Measurements from ENCODE around the gene HOXA7.

The HOXA7 gene

DNA sequence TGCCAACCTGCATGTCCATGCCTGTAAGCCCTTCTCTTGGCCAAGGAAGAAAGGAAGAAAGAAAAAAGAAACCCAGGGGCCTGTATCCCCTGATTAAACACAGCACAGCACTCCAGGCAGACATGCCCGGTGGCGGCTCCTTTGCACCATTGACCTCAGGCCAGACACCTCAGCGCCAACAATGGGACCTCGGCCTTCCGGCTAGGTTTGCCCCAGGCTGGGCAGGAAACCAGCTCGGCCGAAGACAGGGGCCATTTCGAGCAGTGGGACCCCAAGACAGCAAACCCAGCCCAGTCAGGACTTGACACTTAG is 14.8 kb upstream of the HOXA7 start:
- Histone ChIP-seq H3K4me1 (peaks cover 0 to 16% (median 0%) of the 10 kb centered on the region in 10 experiments; a peak in 5 of 20 replicates), H3K9ac (no peak overlapping the region), H4K20me1 (peaks cover 0 to 98% (median 87%) of the 10 kb centered on the region in 11 experiments; a peak in 19 of 22 replicates), H3K4me2 (peak overlapping the region in 1 of 11 experiments; percentile 22; a peak in 1 of 22 replicates), H3K27ac (no peak overlapping the region), H3K36me3 (no peaks in the 10 kb centered on the region), H3K4me3 (no peak overlapping the region), H3K9me3 (replicated peaks in 1 of 11) (peaks cover 25 to 45% (median 32%) of the 10 kb centered on the region in 11 experiments), H3K27me3 (peaks cover 100% of the 10 kb centered on the region in 11 experiments)
- no peak for TF ChIP-seq Cebpa-rat (IDR thresholded peaks at IDR 0.05)

DNA sequence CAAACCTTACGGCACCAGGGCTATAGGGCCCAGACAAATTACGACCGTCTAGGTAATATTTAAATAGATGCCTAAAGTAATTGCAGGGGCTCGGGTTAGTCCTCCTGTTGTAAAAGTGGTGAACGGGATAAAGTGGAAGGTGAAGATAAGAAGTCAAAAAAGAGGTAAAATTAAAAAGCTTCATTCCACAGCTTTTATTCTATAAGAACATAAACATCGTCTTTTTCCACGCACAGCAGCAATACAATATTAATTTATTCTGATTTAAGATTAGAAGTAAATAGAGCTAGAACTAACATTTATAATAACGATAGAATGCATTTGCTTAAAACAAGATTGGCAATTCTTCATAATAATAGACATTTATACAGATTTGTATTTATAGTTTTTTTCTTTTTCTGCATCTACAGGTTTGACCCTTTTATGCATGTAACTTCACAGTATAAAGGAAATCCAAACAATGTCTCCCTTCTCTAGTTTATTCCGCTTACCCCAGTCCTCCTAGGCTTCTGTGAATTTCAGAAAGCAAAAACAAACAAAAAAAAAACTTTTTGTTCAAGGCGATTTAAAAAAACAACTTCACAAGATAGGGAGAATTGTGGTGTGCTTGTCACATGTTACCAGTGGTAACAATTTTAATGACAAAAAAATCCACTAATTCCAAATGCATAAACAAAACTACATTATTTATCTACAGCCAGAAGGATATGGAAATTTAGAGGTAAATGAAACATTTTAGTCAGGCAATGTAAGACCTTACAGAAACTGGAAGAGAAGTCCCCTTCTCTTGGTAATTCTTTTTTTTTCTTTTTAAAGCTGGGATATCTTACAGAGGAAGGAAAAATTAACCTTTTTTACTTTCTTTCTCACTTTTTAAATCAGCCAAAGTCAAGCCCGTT is 14.2 kb upstream of the HOXA7 start:
- H4K20me1 ChIP-seq, result peaks cover 0 to 98% (median 92%) of the 10 kb centered on the region in 11 experiments; a peak in 19 of 22 replicates
- peaks cover 31 to 51% (median 38%) of the 10 kb centered on the region in 11 experiments for H3K9me3 ChIP-seq (replicated peaks in 1 of 11)
- no peaks in the 10 kb centered on the region for H3K36me3 ChIP-seq
- H3K4me1 ChIP-seq, result peaks cover 0 to 16% (median 0%) of the 10 kb centered on the region in 10 experiments; a peak in 5 of 20 replicates
- no peak overlapping the region for H3K9ac ChIP-seq
- H3K27me3 ChIP-seq, result peaks cover 100% of the 10 kb centered on the region in 11 experiments
- H3K27ac ChIP-seq, result no peak overlapping the region
- H3K4me2 ChIP-seq, result no peak overlapping the region
- no peak overlapping the region for H3K4me3 ChIP-seq
- TF ChIP-seq Cebpa-rat (IDR thresholded peaks at IDR 0.05), result no peak

DNA sequence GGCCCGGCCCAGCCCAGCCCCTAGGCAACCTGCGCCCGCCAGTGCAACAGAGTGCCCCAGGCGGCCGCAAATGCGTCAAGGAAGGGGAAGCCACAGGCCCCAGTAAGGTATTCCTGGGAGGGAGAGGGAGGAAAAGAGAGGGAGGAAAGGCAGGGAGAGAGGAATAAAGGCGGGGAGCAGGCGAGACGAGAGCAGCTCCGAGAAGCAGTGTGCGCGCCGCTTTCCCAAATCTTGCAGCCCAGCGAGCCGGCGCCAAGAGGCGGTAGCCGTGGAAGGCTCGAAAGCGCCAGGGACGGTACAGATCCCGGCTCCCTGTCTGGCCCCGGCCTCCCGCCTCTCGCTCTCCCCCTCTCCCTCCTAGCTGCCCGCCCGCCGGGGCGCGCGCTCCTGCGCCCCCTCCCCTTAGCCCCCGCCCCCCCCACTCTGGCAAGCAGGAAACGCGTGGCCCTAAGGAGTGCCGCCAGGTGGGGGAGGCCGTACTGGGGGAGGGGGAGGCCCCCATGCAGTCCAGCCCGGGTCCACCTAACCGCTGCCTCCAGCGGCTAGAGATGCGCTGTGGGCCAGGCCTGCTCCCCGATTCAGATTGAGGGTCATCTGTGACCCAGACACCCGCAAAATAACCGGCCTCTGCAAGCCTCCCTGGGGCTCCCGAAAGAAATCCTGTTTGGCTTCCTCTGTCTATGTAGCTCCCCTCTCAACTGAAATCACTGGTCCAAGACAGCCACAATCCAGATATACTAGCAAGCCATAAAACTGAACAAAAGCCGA is 13.4 kb upstream of the HOXA7 start:
- H3K4me2 ChIP-seq, result peak overlapping the region in 2 of 11 experiments; percentile 43 to 65; a peak in 4 of 22 replicates
- no peak overlapping the region for H3K27ac ChIP-seq

DNA sequence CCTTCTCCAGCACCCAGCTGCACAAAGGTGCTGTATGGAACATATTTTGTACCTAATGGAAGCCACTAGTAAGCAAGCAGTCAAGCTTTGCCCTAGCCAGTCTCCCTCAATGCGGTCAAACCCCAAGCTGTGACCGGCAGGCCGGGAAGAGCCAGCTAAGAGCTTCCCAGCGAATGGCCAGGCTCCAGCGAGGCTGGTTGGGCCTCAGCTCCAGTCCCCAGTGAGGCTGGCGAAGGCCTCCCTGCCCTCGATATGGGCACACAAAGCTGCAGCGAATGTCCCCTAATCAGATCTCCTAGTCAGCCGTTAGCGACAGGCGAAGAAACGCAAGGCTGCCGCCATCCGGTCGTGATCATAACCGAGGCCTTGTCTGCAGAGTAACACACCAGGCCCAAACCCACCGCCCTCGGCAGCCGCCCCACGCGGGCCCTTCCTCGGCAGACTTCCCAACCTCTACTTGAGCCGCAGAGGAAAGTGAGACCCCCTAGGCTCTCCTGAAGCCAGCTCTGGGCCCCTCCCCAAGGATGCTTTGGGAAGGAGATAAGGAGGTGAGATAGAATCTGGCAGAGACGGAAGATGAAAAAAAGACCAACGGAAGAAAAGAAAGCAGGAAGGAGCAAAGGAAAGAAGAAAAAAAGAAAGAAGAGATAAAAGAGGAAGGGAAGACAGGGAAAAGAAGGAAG is 11.9 kb upstream of the HOXA7 start:
- no peak overlapping the region for H3K27ac ChIP-seq
- no peak for TF ChIP-seq Cebpa-rat (IDR thresholded peaks at IDR 0.05)
- H3K4me3 ChIP-seq, result no peak overlapping the region
- no peak overlapping the region for H3K4me2 ChIP-seq
- H3K9me3 ChIP-seq (replicated peaks in 1 of 11), result peaks cover 27 to 46% (median 33%) of the 10 kb centered on the region in 11 experiments
- peaks cover 0 to 99% (median 96%) of the 10 kb centered on the region in 11 experiments; a peak in 19 of 22 replicates for H4K20me1 ChIP-seq
- H3K36me3 ChIP-seq, result no peaks in the 10 kb centered on the region
- H3K9ac ChIP-seq, result no peak overlapping the region
- H3K27me3 ChIP-seq, result peaks cover 100% of the 10 kb centered on the region in 11 experiments
- peaks cover 0 to 16% (median 0%) of the 10 kb centered on the region in 10 experiments; a peak in 5 of 20 replicates for H3K4me1 ChIP-seq

More for the DNA sequence above, 13.4 kb upstream of the HOXA7 start:
- Histone ChIP-seq H3K4me3 (no peak overlapping the region), H3K4me1 (peaks cover 0 to 16% (median 0%) of the 10 kb centered on the region in 10 experiments; a peak in 5 of 20 replicates), H3K27me3 (peaks cover 100% of the 10 kb centered on the region in 11 experiments), H3K36me3 (no peaks in the 10 kb centered on the region), H3K9me3 (replicated peaks in 1 of 11) (peaks cover 39 to 58% (median 46%) of the 10 kb centered on the region in 11 experiments), H4K20me1 (peaks cover 0 to 99% (median 92%) of the 10 kb centered on the region in 11 experiments; a peak in 19 of 22 replicates), H3K9ac (no peak overlapping the region)
- no peak for TF ChIP-seq Cebpa-rat (IDR thresholded peaks at IDR 0.05)

DNA sequence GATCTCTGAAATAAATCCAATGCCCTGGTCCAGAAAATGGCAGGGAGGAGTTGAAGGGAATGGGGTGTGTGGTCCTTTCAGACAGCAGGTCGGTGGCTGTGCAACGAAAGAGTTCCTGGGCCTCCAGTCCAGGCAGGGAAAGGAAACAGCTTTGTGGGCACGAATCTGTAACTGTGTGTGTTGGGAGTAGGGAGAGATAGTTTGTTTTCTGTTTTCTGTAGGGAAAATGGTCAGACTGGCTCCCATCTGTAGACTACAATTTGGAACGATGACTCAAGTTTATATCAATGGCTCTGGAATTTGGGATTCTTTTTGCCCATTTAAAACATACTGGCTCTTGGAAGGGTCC is 11.4 kb upstream of the HOXA7 start:
- H3K4me2 ChIP-seq, result no peak overlapping the region
- H3K4me3 ChIP-seq, result no peak overlapping the region
- TF ChIP-seq Cebpa-rat (IDR thresholded peaks at IDR 0.05), result no peak
- peaks cover 0 to 16% (median 0%) of the 10 kb centered on the region in 10 experiments; a peak in 3 of 20 replicates for H3K4me1 ChIP-seq
- H3K36me3 ChIP-seq, result no peaks in the 10 kb centered on the region
- H3K27me3 ChIP-seq, result peaks cover 100% of the 10 kb centered on the region in 11 experiments
- H3K9me3 ChIP-seq (replicated peaks in 1 of 11), result peaks cover 22 to 41% (median 28%) of the 10 kb centered on the region in 11 experiments
- peaks cover 0 to 99% (median 94%) of the 10 kb centered on the region in 11 experiments; a peak in 19 of 22 replicates for H4K20me1 ChIP-seq
- no peak overlapping the region for H3K9ac ChIP-seq
- no peak overlapping the region for H3K27ac ChIP-seq

DNA sequence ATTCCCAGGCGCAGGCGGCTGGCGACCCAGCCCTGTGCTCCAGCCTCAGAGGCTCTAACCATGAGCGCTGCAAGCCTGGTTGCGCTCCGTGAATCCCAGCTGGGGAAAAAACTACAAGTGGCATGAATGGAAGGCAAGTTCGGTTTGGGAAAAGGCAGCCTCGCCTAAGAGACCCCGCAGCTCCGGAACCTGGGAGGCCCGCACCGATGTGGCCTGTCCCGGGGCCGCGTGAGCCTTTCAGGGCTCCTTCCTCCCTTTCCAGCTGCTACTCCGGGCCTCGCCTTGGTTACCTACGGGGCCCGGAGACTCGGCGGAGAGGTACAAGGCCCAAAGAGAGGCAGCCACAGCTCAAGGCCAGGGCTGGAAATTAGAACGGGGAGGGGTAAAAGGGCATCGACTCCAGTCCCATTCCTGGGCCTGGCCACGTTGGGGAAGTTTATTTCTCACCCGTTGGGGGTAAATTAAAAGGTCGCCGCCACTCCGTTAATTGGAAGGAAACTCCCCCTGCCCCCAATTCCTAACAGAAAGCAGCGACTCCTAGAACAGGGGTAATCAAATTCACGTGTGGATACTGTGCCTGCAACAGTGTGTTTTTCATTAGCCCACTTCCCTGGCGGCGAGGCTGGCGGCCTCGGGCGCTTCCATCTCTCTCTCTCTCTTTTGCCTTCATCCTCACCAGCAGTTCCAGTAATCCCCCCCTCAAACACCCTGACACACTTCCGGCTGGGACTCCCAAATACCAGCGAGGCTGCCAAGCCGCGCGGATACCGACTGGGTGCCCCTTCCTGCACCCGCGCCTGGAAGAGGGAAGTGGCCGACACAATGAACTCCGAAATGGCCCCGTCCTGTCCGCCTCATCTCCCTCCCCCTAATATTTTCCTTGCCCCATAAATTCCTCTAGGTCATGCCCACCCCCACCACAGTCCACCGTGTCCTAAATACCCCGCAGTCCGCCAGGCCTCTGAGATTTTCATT is 10.3 kb upstream of the HOXA7 start:
- peaks cover 0 to 15% (median under 1%) of the 10 kb centered on the region in 10 experiments; a peak in 5 of 20 replicates for H3K4me1 ChIP-seq
- no peak overlapping the region for H3K9ac ChIP-seq
- no peak for TF ChIP-seq Cebpa-rat (IDR thresholded peaks at IDR 0.05)
- peak overlapping the region in 2 of 11 experiments; percentile 47 to 51; a peak in 4 of 22 replicates for H3K4me2 ChIP-seq
- no peaks in the 10 kb centered on the region for H3K36me3 ChIP-seq
- H3K9me3 ChIP-seq (replicated peaks in 1 of 11), result peaks cover 16 to 31% (median 20%) of the 10 kb centered on the region in 11 experiments
- no peak overlapping the region for H3K27ac ChIP-seq
- H4K20me1 ChIP-seq, result peaks cover 0 to 96% (median 88%) of the 10 kb centered on the region in 11 experiments; a peak in 19 of 22 replicates
- H3K4me3 ChIP-seq, result peak overlapping the region in 2 of 10 experiments; percentile 10 to 24; a peak in 3 of 20 replicates
- peaks cover 100% of the 10 kb centered on the region in 11 experiments for H3K27me3 ChIP-seq

DNA sequence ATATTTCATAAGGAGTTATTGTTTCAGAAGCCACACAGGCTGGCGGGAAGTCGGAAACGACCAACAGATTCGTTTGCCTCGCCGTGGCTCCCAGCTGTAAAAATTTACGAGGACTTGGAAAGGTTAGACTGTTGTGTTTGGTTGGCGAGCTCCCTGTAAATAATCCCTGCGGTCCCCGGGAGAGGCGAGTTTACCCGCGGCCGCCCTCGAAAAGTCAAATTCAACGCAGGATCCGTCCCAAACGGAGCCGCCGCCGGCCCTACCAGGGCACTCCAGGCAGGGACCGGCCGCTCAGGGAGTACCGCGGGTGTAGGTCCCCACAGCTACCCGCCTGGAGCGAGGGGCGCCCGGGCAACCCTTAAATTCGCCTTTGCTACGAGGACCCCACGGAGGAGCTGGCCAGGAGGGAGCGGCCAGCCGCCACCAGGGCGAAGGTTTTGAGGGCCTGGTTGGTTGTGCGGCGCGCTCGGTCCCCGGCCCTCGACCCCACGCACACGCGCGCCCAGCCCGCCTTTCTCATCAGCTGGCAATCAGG is 9.6 kb upstream of the HOXA7 start:
- peaks cover 0 to 11% (median 2%) of the 10 kb centered on the region in 10 experiments; a peak in 8 of 20 replicates for H3K4me1 ChIP-seq
- H3K27ac ChIP-seq, result no peak overlapping the region
- H3K9me3 ChIP-seq (replicated peaks in 1 of 11), result peaks cover 16 to 31% (median 20%) of the 10 kb centered on the region in 11 experiments
- peaks cover 95 to 100% (median 100%) of the 10 kb centered on the region in 11 experiments for H3K27me3 ChIP-seq
- no peaks in the 10 kb centered on the region for H3K36me3 ChIP-seq
- no peak overlapping the region for H3K9ac ChIP-seq
- TF ChIP-seq Cebpa-rat (IDR thresholded peaks at IDR 0.05), result no peak
- H3K4me2 ChIP-seq, result no peak overlapping the region
- H3K4me3 ChIP-seq, result peak overlapping the region in 1 of 10 experiments; percentile 10; a peak in 1 of 20 replicates
- peaks cover 0 to 91% (median 82%) of the 10 kb centered on the region in 11 experiments; a peak in 18 of 22 replicates for H4K20me1 ChIP-seq
